Glutamatergic neuron (in vitro differentiated cells): ENCODE results near the gene GCLC. TPM values are rescaled to one million over a fixed set of nuclear protein-coding genes. Genes with fewer than 3 reads are reported as not detected.

Source experiments
- DNase-seq: peaks from one replicate; pipeline ENCODE4 v3.0.0; 2022
- H3K27ac Mint-ChIP-seq: one replicate; pipeline ENCODE4 v1.8.0; 2020; ENCODE audit warnings: mild to moderate bottlenecking, mixed read lengths, inconsistent platforms; ENCODE audit not compliant: unreplicated experiment
- H3K27me3 Mint-ChIP-seq: one replicate; pipeline ENCODE4 v1.8.0; 2020; ENCODE audit warnings: mild to moderate bottlenecking, moderate library complexity, mixed read lengths, inconsistent platforms; ENCODE audit not compliant: unreplicated experiment
- H3K36me3 Mint-ChIP-seq: one replicate; pipeline ENCODE4 v1.8.0; 2020; ENCODE audit warnings: mild to moderate bottlenecking, mixed read lengths, inconsistent platforms; ENCODE audit not compliant: unreplicated experiment
- H3K4me1 Mint-ChIP-seq: one replicate; pipeline ENCODE4 v1.8.0; 2020; ENCODE audit warnings: mild to moderate bottlenecking, low read depth, mixed read lengths, inconsistent platforms; ENCODE audit not compliant: unreplicated experiment
- H3K4me3 Mint-ChIP-seq: one replicate; pipeline ENCODE4 v1.8.0; 2020; ENCODE audit warnings: mild to moderate bottlenecking, mixed read lengths, inconsistent platforms; ENCODE audit not compliant: unreplicated experiment
- H3K9me3 Mint-ChIP-seq: one replicate; pipeline ENCODE4 v1.8.0; 2020; ENCODE audit warnings: mild to moderate bottlenecking, moderate library complexity, mixed read lengths, inconsistent platforms; ENCODE audit not compliant: unreplicated experiment
- total RNA-seq: library from RNA; stranded (reverse); fragmentation: NEBNext Ultra II Directional; extraction: Animal tissue kit (Norgen Biotek cat#: 25700); gene quantifications from one replicate; pipeline ENCODE4 v1.2.1, GENCODE V29; 2021; ENCODE audit not compliant: unreplicated experiment
- TF ChIP-seq, protein P1 (sequence below): fragments of 200-600 bp; sonication (generic); IDR thresholded peaks from one replicate; pipeline ENCODE4 v1.5.0; 2021; ENCODE audit not compliant: partially characterized antibody, unreplicated experiment

Gene GCLC
- total RNA-seq, 1 donor from 2014 or later, result 29.1 TPM

DNA sequence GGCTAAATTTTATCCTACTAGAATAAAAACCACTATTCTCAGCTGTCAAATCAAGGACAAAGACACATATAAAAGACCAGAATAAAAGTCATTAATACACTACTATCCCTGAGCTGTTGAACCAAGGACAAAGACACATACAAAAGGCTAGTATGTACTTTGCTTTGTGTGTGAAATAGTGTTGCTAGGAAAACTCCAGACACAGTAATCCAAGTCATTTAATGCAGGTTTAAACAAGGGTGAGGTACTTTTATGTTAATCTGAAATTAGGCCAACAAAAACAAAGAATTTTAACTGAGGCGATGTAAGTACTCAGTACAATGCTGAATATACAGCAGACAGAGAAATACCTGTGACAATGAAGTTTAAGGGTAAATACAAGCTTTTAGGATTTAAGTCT lies 18.9 kb downstream of the GCLC start:
- Mint-ChIP-seq H3K27ac (no peak overlapping the region), H3K4me1 (peaks cover 5% of the 10 kb centered on the region), H3K9me3 (no peaks in the 10 kb centered on the region), H3K4me3 (no peak overlapping the region), H3K36me3 (no peaks in the 10 kb centered on the region), H3K27me3 (no peaks in the 10 kb centered on the region)
- TF ChIP-seq, protein P1, sequence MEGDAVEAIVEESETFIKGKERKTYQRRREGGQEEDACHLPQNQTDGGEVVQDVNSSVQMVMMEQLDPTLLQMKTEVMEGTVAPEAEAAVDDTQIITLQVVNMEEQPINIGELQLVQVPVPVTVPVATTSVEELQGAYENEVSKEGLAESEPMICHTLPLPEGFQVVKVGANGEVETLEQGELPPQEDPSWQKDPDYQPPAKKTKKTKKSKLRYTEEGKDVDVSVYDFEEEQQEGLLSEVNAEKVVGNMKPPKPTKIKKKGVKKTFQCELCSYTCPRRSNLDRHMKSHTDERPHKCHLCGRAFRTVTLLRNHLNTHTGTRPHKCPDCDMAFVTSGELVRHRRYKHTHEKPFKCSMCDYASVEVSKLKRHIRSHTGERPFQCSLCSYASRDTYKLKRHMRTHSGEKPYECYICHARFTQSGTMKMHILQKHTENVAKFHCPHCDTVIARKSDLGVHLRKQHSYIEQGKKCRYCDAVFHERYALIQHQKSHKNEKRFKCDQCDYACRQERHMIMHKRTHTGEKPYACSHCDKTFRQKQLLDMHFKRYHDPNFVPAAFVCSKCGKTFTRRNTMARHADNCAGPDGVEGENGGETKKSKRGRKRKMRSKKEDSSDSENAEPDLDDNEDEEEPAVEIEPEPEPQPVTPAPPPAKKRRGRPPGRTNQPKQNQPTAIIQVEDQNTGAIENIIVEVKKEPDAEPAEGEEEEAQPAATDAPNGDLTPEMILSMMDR, result no peak
- DNase-seq, result no peak

DNA sequence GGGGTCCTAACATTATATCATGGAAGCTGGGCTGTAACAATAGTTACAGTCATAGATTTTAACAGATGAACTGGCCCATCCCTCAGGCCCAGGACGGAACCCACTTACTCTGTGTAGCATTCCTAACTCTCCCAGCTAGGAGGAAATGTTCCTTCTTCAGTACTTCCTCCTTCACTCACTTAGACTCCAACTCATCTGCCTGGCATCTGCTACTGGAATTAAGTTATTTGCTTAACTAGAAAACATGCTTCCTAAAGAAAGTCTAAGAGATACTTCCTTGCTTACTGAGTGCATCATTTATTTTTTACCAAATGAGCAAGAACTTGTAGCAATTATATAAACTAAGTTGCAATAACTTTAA lies 20.5 kb downstream of the GCLC start:
- Mint-ChIP-seq H3K9me3 (no peaks in the 10 kb centered on the region), H3K27ac (no peak overlapping the region), H3K36me3 (no peaks in the 10 kb centered on the region), H3K4me3 (no peak overlapping the region), H3K4me1 (peaks cover 2% of the 10 kb centered on the region), H3K27me3 (no peaks in the 10 kb centered on the region)
- no peak for DNase-seq
- TF ChIP-seq, protein P1, result no peak

DNA sequence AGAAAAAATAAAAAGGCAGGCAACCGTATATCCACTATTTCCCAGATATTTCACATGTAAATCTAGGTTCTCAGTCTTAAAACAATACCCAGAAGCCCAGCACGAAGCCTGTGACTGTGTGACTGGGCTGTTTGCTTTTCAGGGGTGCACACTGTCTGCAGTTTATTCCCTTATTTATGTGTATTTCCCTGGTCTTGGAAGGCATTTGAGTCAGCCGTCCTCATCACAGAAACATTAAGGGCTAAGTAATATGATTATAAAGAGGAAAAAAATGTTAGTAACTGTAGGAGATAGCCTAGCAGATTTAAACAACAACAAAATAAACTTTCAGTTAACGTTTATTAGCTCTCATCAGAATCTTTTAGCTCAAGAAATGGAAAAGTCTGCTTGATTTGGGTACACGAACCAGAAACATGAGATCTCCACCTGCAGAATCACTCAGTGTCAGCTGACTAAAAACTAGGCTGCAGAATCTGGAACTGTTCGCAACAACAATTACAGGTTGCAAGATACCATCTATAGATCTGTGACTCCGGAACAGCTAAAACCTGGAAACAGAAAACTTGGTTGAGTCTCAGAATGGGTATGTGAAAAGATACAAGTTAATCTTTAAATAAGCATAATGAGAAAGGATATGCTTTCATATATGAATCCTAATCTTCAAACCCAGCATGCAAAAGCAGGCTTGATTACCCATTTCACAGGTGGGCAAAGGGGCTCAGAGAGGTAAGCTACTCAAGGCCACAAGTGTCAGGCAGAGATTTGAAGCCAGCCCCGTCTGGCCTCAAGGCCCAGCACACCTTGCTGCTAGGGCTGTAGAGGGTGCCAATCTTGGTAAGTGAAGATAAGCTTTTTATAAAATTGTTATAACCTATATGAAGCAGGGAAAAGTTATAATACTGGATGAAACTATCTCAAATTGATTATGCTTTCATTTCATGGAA lies 21.1 kb downstream of the GCLC start:
- DNase-seq, result no peak
- Mint-ChIP-seq H3K4me1 (peaks cover 2% of the 10 kb centered on the region), H3K27me3 (no peaks in the 10 kb centered on the region), H3K4me3 (no peak overlapping the region), H3K9me3 (no peaks in the 10 kb centered on the region), H3K36me3 (no peaks in the 10 kb centered on the region), H3K27ac (no peak overlapping the region)
- TF ChIP-seq, protein P1, result no peak

DNA sequence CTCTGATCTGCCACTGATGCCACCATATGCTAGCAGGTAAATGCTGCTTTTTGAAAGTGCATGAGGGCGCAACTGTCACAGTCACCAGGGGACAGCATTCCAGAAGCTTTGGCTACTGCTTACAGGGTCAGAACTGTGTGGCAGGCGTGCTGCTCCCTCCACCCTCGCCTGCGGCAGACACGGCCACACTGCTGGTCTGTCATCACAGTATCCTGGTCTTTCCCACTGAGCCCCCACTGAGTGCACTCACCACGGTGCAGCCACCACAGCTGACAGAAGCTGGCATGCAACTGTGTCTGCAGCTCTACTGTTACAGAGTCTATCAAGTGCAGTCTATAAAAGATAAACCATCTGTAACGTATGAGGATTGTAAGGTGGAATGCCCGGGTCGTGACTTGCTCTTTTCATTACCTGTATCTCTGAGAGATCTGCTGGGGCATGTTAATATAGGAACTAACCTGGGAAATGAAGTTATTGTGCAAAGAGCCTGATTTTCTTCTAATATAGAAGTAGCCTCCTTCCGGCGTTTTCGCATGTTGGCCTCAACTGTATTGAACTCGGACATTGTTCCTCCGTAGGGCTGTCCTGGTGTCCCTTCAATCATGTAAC lies 24.5 kb downstream of the GCLC start:
- TF ChIP-seq, protein P1, result no peak
- Mint-ChIP-seq H3K9me3 (no peaks in the 10 kb centered on the region), H3K4me1 (peaks cover 2% of the 10 kb centered on the region), H3K27ac (no peak overlapping the region), H3K27me3 (no peaks in the 10 kb centered on the region), H3K4me3 (no peak overlapping the region), H3K36me3 (no peaks in the 10 kb centered on the region)
- DNase-seq, result no peak

DNA sequence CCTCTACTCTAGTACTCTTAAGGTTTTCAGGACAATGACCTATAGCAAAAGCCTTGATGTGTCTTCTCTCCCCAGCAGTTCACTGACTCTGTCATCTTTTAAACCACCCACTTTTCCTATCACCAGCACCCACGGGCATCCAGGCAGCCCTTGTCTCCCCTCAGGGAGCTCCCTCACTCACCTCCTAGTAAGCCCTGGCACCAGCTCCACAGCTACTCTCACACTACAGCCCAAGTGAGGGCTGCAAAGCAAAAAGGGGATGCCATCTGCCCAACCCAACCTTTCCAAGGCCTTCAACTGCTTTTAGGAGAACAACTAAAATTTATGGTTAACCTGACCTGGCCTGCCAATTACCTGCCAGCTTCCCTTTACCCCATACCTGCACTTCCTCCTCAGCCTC lies 26.0 kb downstream of the GCLC start:
- Mint-ChIP-seq H3K27ac (no peak overlapping the region), H3K4me1 (no peaks in the 10 kb centered on the region)
- TF ChIP-seq, protein P1, result no peak

More for the DNA sequence above, 26.0 kb downstream of the GCLC start:
- Mint-ChIP-seq H3K9me3 (no peaks in the 10 kb centered on the region), H3K36me3 (no peaks in the 10 kb centered on the region), H3K27me3 (no peaks in the 10 kb centered on the region), H3K4me3 (no peak overlapping the region)
- DNase-seq, result no peak
